Measurements from ENCODE around the gene WNT7A. TPM values are rescaled to one million over a fixed set of nuclear protein-coding genes. Genes with fewer than 3 reads are reported as not detected.

The WNT7A gene
- total and polyA plus RNA-seq, 2 donors (not counting 3 experiments of a cell fraction or from before 2014, with no cell fraction given): not detected

GRCh38 chr3:13886593-13887129, 6.8 kb upstream of the WNT7A start:
- H3K4me1 ChIP-seq (ENCODE audit: control insufficient read depth, extremely low read depth, insufficient read depth, low read length): no peaks in the 10 kb centered on the region
- DNase-seq (ENCODE audit: low read depth, low spot score) (no peak), FAIRE-seq (no peak)
- no peaks in the 10 kb centered on the region for H3K79me2 ChIP-seq (ENCODE audit: control insufficient read depth, insufficient read depth, low read length)
- H3K9me1 ChIP-seq (replicated peaks; ENCODE audit: control insufficient read depth, extremely low read depth, insufficient read depth, low read length): no peaks in the 10 kb centered on the region
- BruUV-seq (replicated peaks): no TSS peak
- H3K27me3 ChIP-seq (ENCODE audit: control insufficient read depth in 2 of 2, insufficient read depth in 2 of 2, low read length in 2 of 2): peaks cover under 1 to 3% of the 10 kb centered on the region in 2 experiments
- H2AFZ ChIP-seq (ENCODE audit: low read depth, low read length): no peak overlapping the region
- TF ChIP-seq JUN (IDR thresholded peaks at IDR 0.05; ENCODE audit: borderline replicate concordance, insufficient read depth, insufficient read length, low read depth) (no peak), MYC (IDR thresholded peaks at IDR 0.05; ENCODE audit: low read depth, low read length) (no peak), GATA2 (IDR thresholded peaks at IDR 0.05; ENCODE audit: insufficient read depth, insufficient read length, low read depth, low read length) (no peak)
- dilution Hi-C loops (cut with MboI; ENCODE audit: extremely low pct_ligation_motif_present, low sequenced_read_pairs) (no loop called here), intact Hi-C loops (cut with micrococcal nuclease) (loop anchor here (10.0 kb wide), 1 partner anchor 402 kb away; the partner anchor contains the start of gene HDAC11)
- no peak overlapping the region for H3K27ac ChIP-seq (ENCODE audit: insufficient read depth, low read depth, low read length)
- no peak overlapping the region for H3K4me2 ChIP-seq (ENCODE audit: insufficient read depth, low read length)
- H3K4me3 ChIP-seq (replicated peaks in 1 of 3; ENCODE audit: insufficient read depth in 1 of 3, low read depth in 1 of 3, low read length in 3 of 3): no peak overlapping the region
- H3K9ac ChIP-seq (replicated peaks; ENCODE audit: extremely low read depth, insufficient read depth, low read length): no peak overlapping the region
- ChIA-PET POLR2A (no interaction called here), CTCF (interaction anchor here (0.8 to 1.7 kb wide), 5 partner anchors 10 to 795 kb away, joined by 3 to 8 read pairs (median 5); no protein-coding TSS in a partner anchor)
- no peaks in the 10 kb centered on the region for H3K36me3 ChIP-seq (ENCODE audit: control insufficient read depth in 2 of 2, extremely low read depth in 1 of 2, insufficient read depth in 2 of 2, low read length in 2 of 2)
- no peaks in the 10 kb centered on the region for H3K9me3 ChIP-seq (replicated peaks; ENCODE audit: control insufficient read depth, insufficient read depth, low read length)
- no peaks in the 10 kb centered on the region for H4K20me1 ChIP-seq (replicated peaks; ENCODE audit: control insufficient read depth, extremely low read depth, insufficient read depth, low read length)

- no peak overlapping the region for H3K4me3 ChIP-seq (replicated peaks in 1 of 3; ENCODE audit: insufficient read depth in 1 of 3, low read depth in 1 of 3, low read length in 3 of 3)
- H3K27ac ChIP-seq (ENCODE audit: insufficient read depth, low read depth, low read length): no peak overlapping the region
- no peak overlapping the region for H3K4me2 ChIP-seq (ENCODE audit: insufficient read depth, low read length)
- H3K36me3 ChIP-seq (ENCODE audit: control insufficient read depth in 2 of 2, extremely low read depth in 1 of 2, insufficient read depth in 2 of 2, low read length in 2 of 2): no peaks in the 10 kb centered on the region
- no TSS peak for BruUV-seq (replicated peaks)
- H2AFZ ChIP-seq (ENCODE audit: low read depth, low read length): no peak overlapping the region
- peaks cover 10 to 11% of the 10 kb centered on the region in 2 experiments for H3K27me3 ChIP-seq (ENCODE audit: control insufficient read depth in 2 of 2, insufficient read depth in 2 of 2, low read length in 2 of 2)
- no peaks in the 10 kb centered on the region for H3K4me1 ChIP-seq (ENCODE audit: control insufficient read depth, extremely low read depth, insufficient read depth, low read length)
- dilution Hi-C loops (cut with MboI; ENCODE audit: extremely low pct_ligation_motif_present, low sequenced_read_pairs) (no loop called here), intact Hi-C loops (cut with micrococcal nuclease) (loop anchor here (1.0 to 10.0 kb wide), 2 partner anchors 230 to 401 kb away; partner anchors contain the start of gene HDAC11)
- CTCF ChIA-PET: interaction anchor here (1.7 kb wide), 2 partner anchors 228 to 634 kb away, joined by 4 to 5 read pairs; no protein-coding TSS in a partner anchor
- H4K20me1 ChIP-seq (replicated peaks; ENCODE audit: control insufficient read depth, extremely low read depth, insufficient read depth, low read length): no peaks in the 10 kb centered on the region
- no peaks in the 10 kb centered on the region for H3K79me2 ChIP-seq (ENCODE audit: control insufficient read depth, insufficient read depth, low read length)
- POLR2A ChIA-PET: no interaction called here
- no peak overlapping the region for H3K9ac ChIP-seq (replicated peaks; ENCODE audit: extremely low read depth, insufficient read depth, low read length)
- H3K9me1 ChIP-seq (replicated peaks; ENCODE audit: control insufficient read depth, extremely low read depth, insufficient read depth, low read length): no peaks in the 10 kb centered on the region
- no peak for TF ChIP-seq CTCF (IDR thresholded peaks at IDR 0.05; ENCODE audit: extremely low read depth in 1 of 2, insufficient read depth in 1 of 2, low read depth in 1 of 2, low read length in 2 of 2)
- no peak for TF ChIP-seq MYC (IDR thresholded peaks at IDR 0.05; ENCODE audit: low read depth, low read length)
- no peaks in the 10 kb centered on the region for H3K9me3 ChIP-seq (replicated peaks; ENCODE audit: control insufficient read depth, insufficient read depth, low read length)
- no peak for FAIRE-seq
- no peak for DNase-seq (ENCODE audit: low read depth, low spot score)
Observed at GRCh38 chr3:13885704-13886010, 5.8 kb upstream of the WNT7A start.
